Measurements from ENCODE around the gene PLD5.

DNA sequence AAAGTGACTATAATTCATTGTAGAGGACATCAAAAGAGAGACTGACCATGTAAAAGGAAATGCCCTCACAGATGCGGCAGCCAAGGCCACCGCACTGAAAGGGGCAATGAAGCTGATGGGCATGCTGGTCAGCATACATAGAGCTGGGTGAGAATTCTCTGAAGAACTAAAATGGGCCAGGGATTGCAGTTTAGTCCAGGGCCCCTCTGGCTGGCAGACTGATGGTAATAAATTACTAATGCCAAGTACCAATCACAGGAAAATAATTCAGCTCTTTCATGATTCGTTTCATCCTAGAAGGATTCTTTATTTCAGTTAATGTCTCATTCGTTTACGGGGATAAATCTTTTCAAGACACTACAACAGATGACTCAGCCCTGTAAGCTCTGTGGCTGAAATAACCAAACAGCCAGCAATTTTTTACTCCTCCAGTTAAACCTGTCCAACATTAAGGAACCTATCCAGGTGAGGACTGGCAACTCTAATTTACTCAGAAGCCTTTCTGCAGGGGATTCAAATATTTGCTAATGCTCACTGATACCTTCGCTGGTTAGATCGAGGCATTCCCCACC, 468.7 kb downstream of the PLD5 start:
- no peak for TF ChIP-seq POLR2A (IDR thresholded peaks at IDR 0.05)
- TF ChIP-seq, protein P1, sequence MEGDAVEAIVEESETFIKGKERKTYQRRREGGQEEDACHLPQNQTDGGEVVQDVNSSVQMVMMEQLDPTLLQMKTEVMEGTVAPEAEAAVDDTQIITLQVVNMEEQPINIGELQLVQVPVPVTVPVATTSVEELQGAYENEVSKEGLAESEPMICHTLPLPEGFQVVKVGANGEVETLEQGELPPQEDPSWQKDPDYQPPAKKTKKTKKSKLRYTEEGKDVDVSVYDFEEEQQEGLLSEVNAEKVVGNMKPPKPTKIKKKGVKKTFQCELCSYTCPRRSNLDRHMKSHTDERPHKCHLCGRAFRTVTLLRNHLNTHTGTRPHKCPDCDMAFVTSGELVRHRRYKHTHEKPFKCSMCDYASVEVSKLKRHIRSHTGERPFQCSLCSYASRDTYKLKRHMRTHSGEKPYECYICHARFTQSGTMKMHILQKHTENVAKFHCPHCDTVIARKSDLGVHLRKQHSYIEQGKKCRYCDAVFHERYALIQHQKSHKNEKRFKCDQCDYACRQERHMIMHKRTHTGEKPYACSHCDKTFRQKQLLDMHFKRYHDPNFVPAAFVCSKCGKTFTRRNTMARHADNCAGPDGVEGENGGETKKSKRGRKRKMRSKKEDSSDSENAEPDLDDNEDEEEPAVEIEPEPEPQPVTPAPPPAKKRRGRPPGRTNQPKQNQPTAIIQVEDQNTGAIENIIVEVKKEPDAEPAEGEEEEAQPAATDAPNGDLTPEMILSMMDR (IDR thresholded peaks at IDR 0.05): no peak
